OCI-M2 (cell line): ENCODE data around the gene CDK5RAP1.

Source experiments
- DNase-seq: peaks from one replicate; lab custom pipeline; 2025; ENCODE audit not compliant: unreplicated experiment; lab: John Stamatoyannopoulos, UW

The CDK5RAP1 gene

GRCh38 chr20:33388268-33388667 is 13.1 kb downstream of the CDK5RAP1 start:
- DNase-seq: no peak

- DNase-seq: no peak
Observed at GRCh38 chr20:33387177-33387576, 14.1 kb downstream of the CDK5RAP1 start.

- DNase-seq: no peak
Observed at GRCh38 chr20:33386673-33387072, 14.6 kb downstream of the CDK5RAP1 start.

- DNase-seq: no peak
Observed at GRCh38 chr20:33377366-33377765, 24.0 kb downstream of the CDK5RAP1 start.

- no peak for DNase-seq
Observed at GRCh38 chr20:33373735-33374605, 27.3 kb downstream of the CDK5RAP1 start.

GRCh38 chr20:33372993-33373441 is 28.3 kb downstream of the CDK5RAP1 start:
- DNase-seq: no peak

GRCh38 chr20:33370291-33370690 is 31.0 kb downstream of the CDK5RAP1 start:
- no peak for DNase-seq

GRCh38 chr20:33362898-33363297 is 38.4 kb downstream of the CDK5RAP1 start:
- DNase-seq: no peak

GRCh38 chr20:33359399-33360261 is 41.7 kb downstream of the CDK5RAP1 start:
- no peak for DNase-seq

- no peak for DNase-seq
Observed at GRCh38 chr20:33353013-33353402, 48.3 kb downstream of the CDK5RAP1 start.

GRCh38 chr20:33352258-33353012 is 48.9 kb downstream of the CDK5RAP1 start:
- no peak for DNase-seq

- DNase-seq: no peak
Observed at GRCh38 chr20:33351696-33352095, 49.6 kb downstream of the CDK5RAP1 start.

- no peak for DNase-seq
Observed at GRCh38 chr20:33349493-33349892, 51.8 kb downstream of the CDK5RAP1 start.

- DNase-seq: no peak
Observed at GRCh38 chr20:33348136-33348937, 53.0 kb downstream of the CDK5RAP1 start.

GRCh38 chr20:33345342-33345741 is 56.0 kb downstream of the CDK5RAP1 start:
- DNase-seq: no peak

- no peak for DNase-seq
Observed at GRCh38 chr20:33343521-33343920, 57.8 kb downstream of the CDK5RAP1 start.

- DNase-seq: peak; percentile 75
Observed at GRCh38 chr20:33339515-33340058, 61.7 kb downstream of the CDK5RAP1 start.

- no peak for DNase-seq
Observed at GRCh38 chr20:33338467-33339258, 62.7 kb downstream of the CDK5RAP1 start.

GRCh38 chr20:33337531-33338165 is 63.7 kb downstream of the CDK5RAP1 start:
- DNase-seq: no peak
